HG03025 (cell line): Measurements from ENCODE around the gene SEC14L6.
"Not testable (repeated sequence)": the region's sequence is repeated elsewhere in the genome, so short reads cannot be mapped to it uniquely, and the experiment has no call there.

ENCODE experiments used
- ATAC-seq: cut with Tn5 transposase; IDR thresholded peaks from one replicate; pipeline ENCODE4 v1.9.1; 2021; ENCODE audit warnings: mild to moderate bottlenecking, moderate library complexity; ENCODE audit not compliant: unreplicated experiment, low FRiP score

Gene SEC14L6

GRCh38 chr22:30541511-30541910 is 5.0 kb downstream of the SEC14L6 start:
- not testable (repeated sequence) for ATAC-seq

DNA sequence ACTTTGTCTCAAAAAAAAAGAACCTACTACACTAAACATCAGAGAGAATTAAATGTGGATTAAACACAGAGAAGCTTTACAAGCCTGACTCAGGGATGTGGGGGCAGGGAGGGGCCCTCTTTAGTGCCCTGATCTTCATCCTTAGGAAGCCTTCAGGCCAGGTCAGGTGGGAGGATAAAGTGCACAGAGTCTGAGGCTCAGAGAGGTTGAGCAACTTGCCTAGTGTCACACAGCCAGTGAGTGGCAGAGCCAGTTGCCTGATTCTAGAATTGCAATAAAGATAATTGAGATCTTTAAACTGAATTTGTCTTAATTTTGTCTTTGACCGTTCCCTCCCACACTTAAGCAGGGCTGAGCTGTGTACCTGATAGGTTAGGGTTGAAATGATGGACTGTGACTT is 7.2 kb downstream of the SEC14L6 start:
- no peak for ATAC-seq

DNA sequence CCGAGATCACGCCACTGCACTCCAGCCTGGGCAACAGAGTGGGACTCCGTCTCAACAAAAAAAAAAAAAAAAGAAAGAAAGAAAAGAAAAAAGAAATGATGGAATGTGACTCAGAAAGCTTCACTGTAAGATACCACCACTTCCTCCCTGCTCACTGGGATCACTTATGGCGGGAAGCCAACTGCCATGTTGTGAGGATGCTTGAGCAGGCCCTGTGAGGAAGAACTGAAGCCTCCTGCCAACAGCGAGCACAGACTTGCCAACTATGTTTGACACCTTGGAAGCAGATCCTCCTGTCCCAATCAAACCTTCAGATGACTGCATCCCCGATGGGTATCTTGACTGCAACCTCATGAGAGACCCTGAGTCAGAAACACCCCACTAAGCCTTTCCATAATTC is 8.3 kb downstream of the SEC14L6 start:
- no peak for ATAC-seq

GRCh38 chr22:30537083-30537731 is 9.3 kb downstream of the SEC14L6 start:
- no peak for ATAC-seq

DNA sequence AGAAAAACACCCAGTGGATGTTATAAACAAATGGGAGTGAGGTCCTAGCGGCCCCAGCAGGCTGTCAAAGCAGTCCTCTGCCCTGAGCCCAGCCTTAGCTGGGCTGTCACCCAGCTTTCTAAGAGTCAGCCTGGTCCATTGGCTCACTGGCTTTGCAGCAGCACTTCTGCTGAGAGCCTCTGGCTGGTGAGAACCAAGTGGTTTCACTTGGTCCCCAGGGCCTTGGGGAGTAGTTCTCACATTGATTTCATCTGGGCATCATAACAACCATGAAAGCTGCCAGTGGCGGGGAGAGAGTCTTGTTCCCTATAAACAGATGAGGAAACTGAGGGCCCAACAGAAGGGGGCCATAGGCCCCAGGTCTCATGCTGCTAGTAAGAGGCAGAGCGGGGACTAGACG is 11.4 kb downstream of the SEC14L6 start:
- no peak for ATAC-seq

DNA sequence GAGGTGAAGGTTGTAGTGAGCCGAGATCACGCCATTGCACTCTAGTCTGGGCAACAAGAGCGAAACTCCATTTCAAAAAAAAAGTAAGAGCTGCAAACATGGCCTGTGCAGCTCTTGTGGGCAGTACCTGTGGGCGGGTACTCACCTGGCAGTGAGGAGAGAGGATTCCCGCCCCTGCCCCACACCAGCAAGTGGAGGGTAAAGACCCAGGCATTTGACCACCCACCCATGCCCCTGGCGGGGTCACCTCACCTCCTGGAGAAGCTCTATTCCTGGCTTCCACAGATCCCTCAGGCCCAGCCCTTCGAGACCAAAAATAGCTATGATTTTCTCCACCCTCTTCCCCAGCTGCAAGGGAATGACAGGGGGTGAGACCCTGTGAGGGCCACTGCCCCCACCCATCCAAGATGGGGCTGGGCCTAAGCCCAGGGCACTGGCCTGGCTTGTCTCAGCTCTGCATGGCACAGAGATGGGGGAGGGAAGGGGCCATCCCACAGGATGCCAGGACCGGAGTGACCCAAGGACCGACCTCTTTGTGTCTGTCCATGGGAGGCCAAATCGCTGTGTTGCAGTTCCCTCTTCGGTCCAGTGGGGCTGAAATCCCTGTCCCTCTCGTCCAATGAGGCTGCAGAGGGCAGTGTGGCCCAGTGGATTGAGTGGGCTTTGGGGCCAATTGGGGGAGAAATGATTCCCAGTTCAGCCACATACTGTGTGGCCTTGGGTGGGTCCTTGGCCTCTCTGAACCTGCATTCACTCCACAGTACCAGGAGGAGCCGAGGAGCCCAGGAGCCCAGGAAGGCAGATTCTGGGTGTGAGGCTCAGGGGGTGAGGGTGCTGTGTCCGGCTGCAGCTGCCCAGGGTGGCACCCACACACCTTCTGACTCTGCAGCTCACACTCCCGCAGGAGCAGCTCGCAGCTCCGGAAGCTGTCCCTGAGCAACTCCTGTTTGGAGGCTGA is 14.6 kb downstream of the SEC14L6 start:
- ATAC-seq = no peak

GRCh38 chr22:30526656-30527055 is 19.9 kb downstream of the SEC14L6 start:
- no peak for ATAC-seq

GRCh38 chr22:30523646-30524489 is 22.7 kb downstream of the SEC14L6 start:
- no peak for ATAC-seq

GRCh38 chr22:30521368-30522156 is 25.0 kb downstream of the SEC14L6 start:
- ATAC-seq = no peak

DNA sequence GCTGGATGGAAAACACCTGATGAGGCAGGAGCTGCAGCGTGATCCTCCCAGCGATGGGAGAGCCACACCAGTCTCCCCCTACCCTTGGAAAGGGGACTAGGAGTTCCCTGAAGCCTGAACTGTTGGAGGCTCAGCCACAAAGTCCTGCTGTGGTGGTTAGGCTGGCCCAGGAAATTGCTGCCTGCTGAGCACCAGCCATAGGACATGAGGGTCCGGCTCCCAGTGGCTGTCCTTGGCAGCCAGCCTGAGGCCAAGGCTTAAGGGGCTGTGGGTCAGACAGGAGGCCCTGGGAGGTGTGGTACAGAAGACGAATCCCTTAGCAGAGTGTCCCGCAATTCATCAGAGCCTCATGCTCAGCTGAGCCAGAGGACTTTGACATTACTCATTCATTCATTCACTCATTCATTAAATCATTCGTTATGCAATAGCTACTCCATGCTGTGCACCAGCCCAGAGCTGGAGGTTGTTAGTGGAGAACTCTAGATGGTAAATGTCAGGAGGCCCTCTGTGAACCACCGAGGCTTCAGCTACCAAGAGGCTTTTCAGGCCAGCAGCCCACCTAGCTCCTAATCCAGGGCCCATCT is 26.6 kb downstream of the SEC14L6 start:
- no peak for ATAC-seq

- ATAC-seq = no peak
These were observed 29.8 kb downstream of the SEC14L6 start for GRCh38 chr22:30516731-30517130.

DNA sequence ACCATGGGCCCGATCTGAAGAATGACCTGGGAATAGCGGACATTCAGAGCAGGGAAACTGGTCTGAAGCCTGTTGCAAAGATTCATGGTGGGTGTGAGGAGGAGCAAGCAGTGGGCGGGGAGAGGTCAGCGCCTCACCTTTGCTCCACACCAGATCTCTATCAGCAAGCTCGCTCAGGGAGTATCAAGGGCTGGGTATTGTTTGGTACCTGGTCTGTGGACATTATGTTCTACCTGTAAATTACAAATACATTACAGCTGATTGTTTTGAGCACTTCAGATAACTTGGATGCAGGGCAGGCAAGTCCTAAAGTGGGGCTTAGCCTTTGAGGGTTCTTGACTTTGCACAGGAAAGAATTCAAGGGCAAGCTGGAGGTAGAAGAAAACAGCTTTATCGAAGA is 30.3 kb downstream of the SEC14L6 start:
- no peak for ATAC-seq

- ATAC-seq = no peak
These were observed 32.3 kb downstream of the SEC14L6 start for GRCh38 chr22:30514252-30514651.

DNA sequence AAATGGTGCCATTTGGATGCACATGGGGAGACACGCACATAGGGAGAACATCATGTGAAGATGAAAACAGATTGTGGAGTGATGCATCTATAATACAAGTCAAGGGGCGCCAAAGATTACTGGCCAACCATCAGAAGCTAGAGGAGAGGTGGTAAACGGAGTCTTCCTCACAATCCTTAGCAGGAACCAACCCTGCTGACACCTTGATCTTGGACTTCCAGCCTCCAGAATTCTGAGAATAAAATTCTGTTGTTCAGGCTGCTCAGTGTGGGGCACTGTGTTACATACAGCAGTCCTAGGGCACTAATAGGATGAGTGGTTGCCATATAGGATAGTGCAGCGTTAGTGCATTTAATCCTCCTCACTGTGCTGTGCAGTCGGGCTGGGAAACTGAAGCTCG is 33.1 kb downstream of the SEC14L6 start:
- no peak for ATAC-seq

DNA sequence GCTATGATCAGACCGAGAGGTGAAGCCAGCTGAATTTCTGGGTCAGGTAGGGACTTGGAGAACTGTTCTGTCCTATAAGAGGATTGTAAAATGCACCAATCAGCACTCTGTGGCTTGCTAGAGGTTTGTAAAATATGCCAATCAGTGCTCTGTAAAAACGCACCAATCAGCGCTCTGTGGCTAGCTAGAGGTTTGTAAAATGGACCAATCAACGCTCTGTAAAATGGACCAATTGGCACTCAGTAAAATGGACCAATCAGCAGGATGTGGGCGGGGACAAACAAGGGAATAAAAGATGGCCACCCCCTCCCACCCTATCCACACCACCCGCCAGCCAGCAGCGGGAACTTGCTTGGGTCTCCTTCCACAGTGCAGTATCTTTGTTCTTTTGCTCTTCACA is 34.6 kb downstream of the SEC14L6 start:
- ATAC-seq = no peak

DNA sequence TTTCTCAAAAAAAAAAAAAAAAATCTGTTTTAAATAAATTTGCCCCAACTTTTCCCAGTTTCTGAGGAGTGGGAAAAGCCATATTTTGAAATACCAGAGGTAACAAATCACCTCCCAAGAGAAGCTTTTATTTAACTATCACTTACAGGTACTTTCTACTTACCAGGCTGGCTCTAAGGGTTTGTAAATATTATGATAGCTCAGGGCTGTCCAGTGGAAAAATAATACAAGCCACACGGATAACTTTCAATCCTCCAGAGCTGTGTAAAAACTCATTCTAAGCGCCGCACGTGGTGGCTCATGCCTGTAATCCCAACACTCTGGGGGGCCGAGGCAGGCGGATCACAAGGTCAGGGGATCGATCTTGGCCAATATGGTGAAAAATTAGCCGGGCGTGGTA is 35.4 kb downstream of the SEC14L6 start:
- no peak for ATAC-seq

DNA sequence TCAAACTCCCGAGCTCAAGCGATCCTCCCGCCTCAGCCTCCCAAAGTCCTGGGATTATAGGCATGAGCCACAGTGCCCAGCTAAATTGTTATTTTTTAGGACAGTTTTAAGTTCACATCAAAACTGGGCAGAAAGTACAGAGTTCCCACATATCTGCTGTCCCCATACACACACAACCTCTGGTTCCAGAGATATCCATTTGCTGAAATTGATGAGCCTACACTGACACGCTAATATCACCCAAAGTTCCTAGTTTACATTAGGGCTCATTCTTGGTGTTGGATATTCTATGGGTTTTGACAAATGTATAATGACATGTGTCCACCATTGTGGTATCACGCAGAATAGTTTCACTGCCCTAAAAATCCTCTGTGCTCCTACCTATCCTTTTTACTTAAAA is 38.3 kb downstream of the SEC14L6 start:
- ATAC-seq = no peak

DNA sequence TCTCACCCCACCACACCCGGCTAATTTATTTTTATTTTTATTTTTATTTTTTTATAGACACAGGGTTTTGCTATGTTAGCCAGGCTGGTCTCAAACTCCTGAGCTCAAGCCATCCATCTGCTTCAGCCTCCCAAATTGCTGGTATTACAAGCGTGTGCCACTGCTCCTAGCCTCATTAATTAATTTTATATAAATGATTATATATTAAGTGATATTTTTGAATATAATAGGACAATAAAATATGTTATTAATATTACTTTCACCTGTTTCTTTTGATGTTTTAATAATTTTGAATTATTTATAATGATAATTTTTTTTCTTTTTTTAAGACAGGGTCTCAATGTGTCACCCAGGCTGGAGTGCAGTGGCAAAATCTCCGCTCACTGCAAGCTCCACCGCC is 38.9 kb downstream of the SEC14L6 start:
- ATAC-seq = no peak

DNA sequence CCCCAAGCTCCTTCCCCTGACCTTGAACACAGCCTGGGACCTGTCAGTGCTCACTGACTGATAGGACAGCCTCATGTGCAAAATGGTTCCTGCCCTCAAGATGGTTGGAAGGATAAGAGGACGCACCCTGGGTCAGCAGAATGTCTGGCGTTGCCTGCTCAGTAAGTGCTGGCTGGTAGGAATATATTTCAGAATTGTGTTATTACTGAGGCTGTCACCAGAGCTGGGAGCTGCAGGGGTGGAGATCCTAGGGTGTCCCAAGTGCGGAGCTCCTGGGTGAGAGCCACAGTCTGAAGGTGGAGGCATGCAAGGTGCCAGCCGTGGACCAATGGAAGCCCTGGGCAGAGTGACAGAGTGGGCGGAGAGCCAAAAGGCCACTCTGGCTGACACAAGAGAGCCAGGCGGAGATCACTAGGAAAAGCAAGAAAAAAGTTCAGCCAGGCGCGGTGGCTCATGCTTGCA is 40.0 kb downstream of the SEC14L6 start:
- no peak for ATAC-seq

DNA sequence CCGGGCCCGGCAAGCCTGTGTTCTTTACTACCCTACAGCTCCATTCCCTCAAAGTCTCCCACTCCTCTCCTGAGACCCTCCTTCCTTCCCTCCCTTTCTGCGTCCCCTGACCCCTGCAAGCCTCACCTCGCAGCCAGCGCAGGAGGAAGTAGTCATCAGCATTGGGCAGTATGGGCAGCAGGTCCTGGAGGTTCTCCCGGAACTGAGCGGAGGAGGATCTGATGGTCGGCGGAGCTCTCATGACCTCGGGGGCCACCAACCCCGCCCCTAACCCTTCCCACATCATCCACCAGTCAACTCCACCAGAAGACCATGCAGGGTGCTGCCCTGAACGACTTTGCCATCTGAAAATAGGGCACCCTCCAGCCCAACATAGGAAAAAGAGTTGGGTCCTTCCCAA is 43.0 kb downstream of the SEC14L6 start:
- ATAC-seq = no peak
